Testis (tissue), 2 donors: ENCODE data around the gene DRG2.

Experiments
- POLR2A ChIP-seq: fragments of 450-650 bp; IDR thresholded peaks from one replicate; pipeline ENCODE4 v1.6.1; 2017; ENCODE audit warnings: antibody characterized with exemption, mild to moderate bottlenecking, moderate library complexity
- TF ChIP-seq, protein P1 (sequence below), 3 experiments: fragments of 450-650 bp in 2 of 3; fragments of 200-600 bp in 1 of 3; sonication (generic) in 1 of 3; IDR thresholded peaks; one replicate each; pipeline ENCODE4 v1.5.1; 2016 to 2019; ENCODE audit warnings: antibody characterized with exemption in 3 of 3, mild to moderate bottlenecking in 2 of 3, moderate library complexity in 1 of 3

DNA sequence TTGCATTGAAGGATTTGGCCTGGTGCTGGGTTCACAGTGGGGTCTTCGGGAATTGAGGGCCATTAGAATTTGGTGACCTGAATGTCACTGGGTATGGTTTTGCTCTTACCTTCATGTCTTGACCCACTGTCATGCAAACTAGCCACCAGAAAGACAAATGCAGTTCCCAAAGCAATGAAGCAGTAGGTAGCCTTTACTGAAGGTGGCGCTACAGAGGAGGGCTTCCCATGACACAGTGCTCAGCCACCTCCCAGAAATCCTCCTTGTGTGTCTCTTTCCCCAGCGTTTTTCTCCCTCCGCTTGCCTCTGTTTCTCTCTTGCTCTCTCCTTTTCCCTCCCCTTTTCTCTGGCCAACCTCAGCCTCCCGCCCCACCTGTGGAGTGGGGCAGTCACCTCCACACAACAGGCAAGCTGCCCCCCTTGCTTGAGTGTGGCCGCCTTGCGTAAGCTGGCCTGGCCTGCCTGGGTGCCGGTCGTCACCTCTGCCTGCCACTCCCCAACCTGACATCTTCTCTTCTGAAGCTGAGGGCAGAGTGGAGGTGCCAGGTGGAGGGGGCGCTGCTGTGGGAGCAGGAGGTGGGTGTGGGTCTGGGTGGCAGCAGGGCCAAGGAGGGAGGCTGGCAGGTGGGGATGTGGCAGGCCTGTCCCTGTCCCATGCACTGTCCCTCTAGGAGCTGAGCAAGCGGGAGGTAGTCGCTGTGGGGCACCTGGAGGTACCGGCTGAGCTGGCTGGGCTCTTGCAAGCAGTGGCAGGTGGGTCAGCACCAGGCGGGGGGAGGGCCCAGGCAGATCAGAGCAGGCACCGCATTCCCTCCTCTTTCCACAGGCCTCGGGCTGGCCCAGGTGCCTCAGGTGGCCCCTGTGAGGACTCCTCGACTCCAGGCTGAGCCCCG lies 55.5 kb downstream of the DRG2 start:
- TF ChIP-seq, protein P1, sequence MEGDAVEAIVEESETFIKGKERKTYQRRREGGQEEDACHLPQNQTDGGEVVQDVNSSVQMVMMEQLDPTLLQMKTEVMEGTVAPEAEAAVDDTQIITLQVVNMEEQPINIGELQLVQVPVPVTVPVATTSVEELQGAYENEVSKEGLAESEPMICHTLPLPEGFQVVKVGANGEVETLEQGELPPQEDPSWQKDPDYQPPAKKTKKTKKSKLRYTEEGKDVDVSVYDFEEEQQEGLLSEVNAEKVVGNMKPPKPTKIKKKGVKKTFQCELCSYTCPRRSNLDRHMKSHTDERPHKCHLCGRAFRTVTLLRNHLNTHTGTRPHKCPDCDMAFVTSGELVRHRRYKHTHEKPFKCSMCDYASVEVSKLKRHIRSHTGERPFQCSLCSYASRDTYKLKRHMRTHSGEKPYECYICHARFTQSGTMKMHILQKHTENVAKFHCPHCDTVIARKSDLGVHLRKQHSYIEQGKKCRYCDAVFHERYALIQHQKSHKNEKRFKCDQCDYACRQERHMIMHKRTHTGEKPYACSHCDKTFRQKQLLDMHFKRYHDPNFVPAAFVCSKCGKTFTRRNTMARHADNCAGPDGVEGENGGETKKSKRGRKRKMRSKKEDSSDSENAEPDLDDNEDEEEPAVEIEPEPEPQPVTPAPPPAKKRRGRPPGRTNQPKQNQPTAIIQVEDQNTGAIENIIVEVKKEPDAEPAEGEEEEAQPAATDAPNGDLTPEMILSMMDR (IDR thresholded peaks at IDR 0.05), result no peak
- no peak for TF ChIP-seq POLR2A
